ENCODE measurements around the gene COX5B.
"Not testable (repeated sequence)": the region's sequence is repeated elsewhere in the genome, so short reads cannot be mapped to it uniquely, and the experiment has no call there.

Gene COX5B

GRCh38 chr2:97605524-97606339 is 40.1 kb upstream of the COX5B start:
- H3K4ac ChIP-seq (ENCODE audit: low read length); H3K27me3 ChIP-seq (ENCODE audit: control insufficient read depth in 3 of 3, insufficient read depth in 3 of 3, low read depth in 1 of 3, low read length in 3 of 3); DNase-seq (ENCODE audit: low spot score); H3K4me1 ChIP-seq (ENCODE audit: control insufficient read depth in 2 of 2, insufficient read depth in 1 of 2, low read depth in 1 of 2, low read length in 2 of 2); H3K9ac ChIP-seq (ENCODE audit: low read depth, low read length, poor library complexity); H3K18ac ChIP-seq (ENCODE audit: low read length); H2BK120ac ChIP-seq (ENCODE audit: low read depth, low read length); H4K91ac ChIP-seq (ENCODE audit: low read depth, low read length, poor library complexity); H3K4me2 ChIP-seq (ENCODE audit: insufficient read depth, low read length, poor library complexity, severe bottlenecking); H2AK5ac ChIP-seq (ENCODE audit: low read depth, low read length); H4K8ac ChIP-seq (ENCODE audit: low read depth, low read length); H3K14ac ChIP-seq (ENCODE audit: low read length); H3K27ac ChIP-seq (replicated peaks; ENCODE audit: low read length); H3K36me3 ChIP-seq (replicated peaks in 1 of 2; ENCODE audit: control insufficient read depth in 2 of 2, insufficient read depth in 2 of 2, low read length in 2 of 2); H3K23ac ChIP-seq (ENCODE audit: low read depth, low read length, poor library complexity); H2BK5ac ChIP-seq (ENCODE audit: low read length); H2BK15ac ChIP-seq (ENCODE audit: low read length); H2BK12ac ChIP-seq (ENCODE audit: low read length); H3K79me1 ChIP-seq (ENCODE audit: low read depth, low read length); H3K9me3 ChIP-seq (replicated peaks in 1 of 2; ENCODE audit: control insufficient read depth in 2 of 2, insufficient read depth in 1 of 2, low read depth in 1 of 2, low read length in 2 of 2); H3K4me3 ChIP-seq (ENCODE audit: low read length in 2 of 2): not testable (repeated sequence)
- peak overlapping the region; percentile 56 for H2AFZ ChIP-seq (ENCODE audit: low read length)
- no CpG with 5 or more reads among the region's 12 CpGs for WGBS, 2 donors (ENCODE audit: extremely low coverage in 2 of 2, insufficient read length in 2 of 2, insufficient replicate concordance in 1 of 2)

GRCh38 chr2:97608745-97609144 is 37.1 kb upstream of the COX5B start:
- not testable (repeated sequence) for DNase-seq (ENCODE audit: low spot score); H3K36me3 ChIP-seq (replicated peaks in 1 of 2; ENCODE audit: control insufficient read depth in 2 of 2, insufficient read depth in 2 of 2, low read length in 2 of 2); H3K23ac ChIP-seq (ENCODE audit: low read depth, low read length, poor library complexity); H3K4me2 ChIP-seq (ENCODE audit: insufficient read depth, low read length, poor library complexity, severe bottlenecking); H2BK15ac ChIP-seq (ENCODE audit: low read length); H3K27ac ChIP-seq (replicated peaks; ENCODE audit: low read length); H3K9ac ChIP-seq (ENCODE audit: low read depth, low read length, poor library complexity); H3K4ac ChIP-seq (ENCODE audit: low read length); H3K4me1 ChIP-seq (ENCODE audit: control insufficient read depth in 2 of 2, insufficient read depth in 1 of 2, low read depth in 1 of 2, low read length in 2 of 2); H2AFZ ChIP-seq (ENCODE audit: low read length); H3K4me3 ChIP-seq (ENCODE audit: low read length in 2 of 2); H2BK12ac ChIP-seq (ENCODE audit: low read length); H3K27me3 ChIP-seq (ENCODE audit: control insufficient read depth in 3 of 3, insufficient read depth in 3 of 3, low read depth in 1 of 3, low read length in 3 of 3); H2AK5ac ChIP-seq (ENCODE audit: low read depth, low read length); H3K79me1 ChIP-seq (ENCODE audit: low read depth, low read length); H3K14ac ChIP-seq (ENCODE audit: low read length); H3K9me3 ChIP-seq (replicated peaks in 1 of 2; ENCODE audit: control insufficient read depth in 2 of 2, insufficient read depth in 1 of 2, low read depth in 1 of 2, low read length in 2 of 2); H4K91ac ChIP-seq (ENCODE audit: low read depth, low read length, poor library complexity); H4K8ac ChIP-seq (ENCODE audit: low read depth, low read length); H3K18ac ChIP-seq (ENCODE audit: low read length); H2BK120ac ChIP-seq (ENCODE audit: low read depth, low read length); H2BK5ac ChIP-seq (ENCODE audit: low read length)
- WGBS, 2 donors (ENCODE audit: extremely low coverage in 2 of 2, insufficient read length in 2 of 2, insufficient replicate concordance in 1 of 2): no CpG with 5 or more reads among the region's 4 CpGs

- H3K4me2 ChIP-seq (ENCODE audit: insufficient read depth, low read length, poor library complexity, severe bottlenecking); H3K4ac ChIP-seq (ENCODE audit: low read length); H3K4me3 ChIP-seq (ENCODE audit: low read length in 2 of 2); H3K27me3 ChIP-seq (ENCODE audit: control insufficient read depth in 3 of 3, insufficient read depth in 3 of 3, low read depth in 1 of 3, low read length in 3 of 3); H3K9me3 ChIP-seq (replicated peaks in 1 of 2; ENCODE audit: control insufficient read depth in 2 of 2, insufficient read depth in 1 of 2, low read depth in 1 of 2, low read length in 2 of 2); H3K14ac ChIP-seq (ENCODE audit: low read length); H2BK15ac ChIP-seq (ENCODE audit: low read length); H2BK12ac ChIP-seq (ENCODE audit: low read length); H3K27ac ChIP-seq (replicated peaks; ENCODE audit: low read length); H2BK5ac ChIP-seq (ENCODE audit: low read length); H4K91ac ChIP-seq (ENCODE audit: low read depth, low read length, poor library complexity); H2BK120ac ChIP-seq (ENCODE audit: low read depth, low read length); H2AFZ ChIP-seq (ENCODE audit: low read length); H3K9ac ChIP-seq (ENCODE audit: low read depth, low read length, poor library complexity); H3K23ac ChIP-seq (ENCODE audit: low read depth, low read length, poor library complexity); H2AK5ac ChIP-seq (ENCODE audit: low read depth, low read length); DNase-seq (ENCODE audit: low spot score); H3K4me1 ChIP-seq (ENCODE audit: control insufficient read depth in 2 of 2, insufficient read depth in 1 of 2, low read depth in 1 of 2, low read length in 2 of 2); H3K18ac ChIP-seq (ENCODE audit: low read length); H3K79me1 ChIP-seq (ENCODE audit: low read depth, low read length); H3K36me3 ChIP-seq (replicated peaks in 1 of 2; ENCODE audit: control insufficient read depth in 2 of 2, insufficient read depth in 2 of 2, low read length in 2 of 2); H4K8ac ChIP-seq (ENCODE audit: low read depth, low read length): not testable (repeated sequence)
- no CpG with 5 or more reads among the region's 7 CpGs for WGBS, 2 donors (ENCODE audit: extremely low coverage in 2 of 2, insufficient read length in 2 of 2, insufficient replicate concordance in 1 of 2)
Measured at GRCh38 chr2:97611895-97612294, 34.0 kb upstream of the COX5B start.

GRCh38 chr2:97615746-97616145 is 30.1 kb upstream of the COX5B start:
- not testable (repeated sequence) for H3K9ac ChIP-seq (ENCODE audit: low read depth, low read length, poor library complexity); H3K4me1 ChIP-seq (ENCODE audit: control insufficient read depth in 2 of 2, insufficient read depth in 1 of 2, low read depth in 1 of 2, low read length in 2 of 2); H3K36me3 ChIP-seq (replicated peaks in 1 of 2; ENCODE audit: control insufficient read depth in 2 of 2, insufficient read depth in 2 of 2, low read length in 2 of 2); H3K4ac ChIP-seq (ENCODE audit: low read length); H2AK5ac ChIP-seq (ENCODE audit: low read depth, low read length); H2AFZ ChIP-seq (ENCODE audit: low read length); H4K8ac ChIP-seq (ENCODE audit: low read depth, low read length); H2BK5ac ChIP-seq (ENCODE audit: low read length); H3K4me3 ChIP-seq (ENCODE audit: low read length in 2 of 2); H3K4me2 ChIP-seq (ENCODE audit: insufficient read depth, low read length, poor library complexity, severe bottlenecking); DNase-seq (ENCODE audit: low spot score); H4K91ac ChIP-seq (ENCODE audit: low read depth, low read length, poor library complexity); H2BK15ac ChIP-seq (ENCODE audit: low read length); H3K23ac ChIP-seq (ENCODE audit: low read depth, low read length, poor library complexity); H3K14ac ChIP-seq (ENCODE audit: low read length); H3K27ac ChIP-seq (replicated peaks; ENCODE audit: low read length); H2BK120ac ChIP-seq (ENCODE audit: low read depth, low read length); H2BK12ac ChIP-seq (ENCODE audit: low read length); H3K18ac ChIP-seq (ENCODE audit: low read length); H3K27me3 ChIP-seq (ENCODE audit: control insufficient read depth in 3 of 3, insufficient read depth in 3 of 3, low read depth in 1 of 3, low read length in 3 of 3); H3K9me3 ChIP-seq (replicated peaks in 1 of 2; ENCODE audit: control insufficient read depth in 2 of 2, insufficient read depth in 1 of 2, low read depth in 1 of 2, low read length in 2 of 2); H3K79me1 ChIP-seq (ENCODE audit: low read depth, low read length)
- no CpG with 5 or more reads among the region's 8 CpGs for WGBS, 2 donors (ENCODE audit: extremely low coverage in 2 of 2, insufficient read length in 2 of 2, insufficient replicate concordance in 1 of 2)
